Fibroblast of lung (primary cell): ENCODE data around the gene XYLB. TPM values are rescaled to one million over a fixed set of nuclear protein-coding genes. Genes with fewer than 3 reads are reported as not detected.
A peak's percentile ranks its signal among the peaks of the same experiment; 100 is the strongest.

Experiments used
- DNase-seq, 2 donors: peaks; one replicate each; pipeline versions ENCODE4 v3.0.0 to v3.0.0-alpha.2; 2010; ENCODE audit warnings: low read depth in 2 of 2
- H2AFZ ChIP-seq: 2 replicates; pipeline ENCODE4 v1.5.1; 2012; ENCODE audit warnings: low read length, control low read depth, inconsistent platforms
- H3K27ac ChIP-seq: 2 replicates; pipeline ENCODE4 v1.5.1; 2011; ENCODE audit warnings: low read length, control low read depth; ENCODE audit not compliant: insufficient read depth
- H3K27me3 ChIP-seq: 2 replicates; pipeline ENCODE4 v1.5.1; 2011; ENCODE audit warnings: mild to moderate bottlenecking, low read length; ENCODE audit not compliant: control insufficient read depth, insufficient read depth
- H3K36me3 ChIP-seq: 2 replicates; pipeline ENCODE4 v1.5.1; 2011; ENCODE audit warnings: low read length; ENCODE audit not compliant: control insufficient read depth, insufficient read depth
- H3K4me1 ChIP-seq: 2 replicates; pipeline ENCODE4 v1.5.1; 2011; ENCODE audit warnings: low read length; ENCODE audit not compliant: control insufficient read depth, insufficient read depth; ENCODE audit errors: extremely low read depth
- H3K4me2 ChIP-seq: 2 replicates; pipeline ENCODE4 v1.5.1; 2011; ENCODE audit warnings: low read length, control low read depth; ENCODE audit not compliant: insufficient read depth; ENCODE audit errors: extremely low read depth
- H3K4me3 ChIP-seq, 4 experiments: fragments of 200-600 bp in 1 of 4; sonication (generic) in 1 of 4; replicated peaks in 1 of 4; 2 replicates each; pipeline ENCODE4 v1.5.1; 2011 to 2016; ENCODE audit warnings: low read length in 4 of 4, low read depth in 3 of 4, mild to moderate bottlenecking in 3 of 4, control low read depth in 2 of 4, inconsistent platforms in 1 of 4, mixed read lengths in 1 of 4; ENCODE audit not compliant: insufficient read depth in 1 of 4; ENCODE audit errors: control extremely low read depth in 1 of 4
- H3K79me2 ChIP-seq: 2 replicates; pipeline ENCODE4 v1.5.1; 2012; ENCODE audit warnings: mild to moderate bottlenecking, low read length, inconsistent platforms; ENCODE audit not compliant: control insufficient read depth, insufficient read depth
- H3K9ac ChIP-seq: 2 replicates; pipeline ENCODE4 v1.5.1; 2011; ENCODE audit warnings: mild to moderate bottlenecking, low read length, control low read depth; ENCODE audit not compliant: insufficient read depth
- H3K9me3 ChIP-seq: 2 replicates; pipeline ENCODE4 v1.5.1; 2012; ENCODE audit warnings: low read depth, low read length; ENCODE audit not compliant: control insufficient read depth, insufficient read depth
- H4K20me1 ChIP-seq: 2 replicates; pipeline ENCODE4 v1.5.1; 2011; ENCODE audit warnings: low read length; ENCODE audit not compliant: control insufficient read depth, insufficient read depth; ENCODE audit errors: extremely low read depth
- EZH2 ChIP-seq: IDR thresholded peaks from 2 replicates; pipeline ENCODE4 v1.5.1; 2012; ENCODE audit warnings: low read length, control low read depth, mild to moderate bottlenecking; ENCODE audit errors: missing control alignments
- polyA plus RNA-seq, 2 donors: library from polyadenylated mRNA; depleted of rRNA in 1 of 2; stranded (reverse) in 1 of 2; unstranded in 1 of 2; fragments of >200 nt; gene quantifications; 2 replicates each; pipeline ENCODE4 v1.2.1, GENCODE V29; 2011 to 2012; ENCODE audit warnings: missing spikeins in 1 of 2
- total RNA-seq: library from RNA; depleted of rRNA; stranded (reverse); fragments of >200 nt; gene quantifications from 2 replicates; pipeline ENCODE4 v1.2.1, GENCODE V29; 2014
- TF ChIP-seq, protein P1 (sequence below), 2 donors: IDR thresholded peaks in 1 of 2; conservative IDR thresholded peaks in 1 of 2; 1 replicate in 1 of 2; 2 replicates in 1 of 2; pipeline ENCODE4 v1.5.1; 2011 to 2012; ENCODE audit warnings: low read length in 2 of 2, control low read depth in 1 of 2, inconsistent platforms in 1 of 2, low read depth in 1 of 2, mild to moderate bottlenecking in 1 of 2

The XYLB gene
- total and polyA plus RNA-seq, 2 donors (not counting 1 experiment from before 2014, with no cell fraction given), result 2.2 to 5.1 TPM

DNA sequence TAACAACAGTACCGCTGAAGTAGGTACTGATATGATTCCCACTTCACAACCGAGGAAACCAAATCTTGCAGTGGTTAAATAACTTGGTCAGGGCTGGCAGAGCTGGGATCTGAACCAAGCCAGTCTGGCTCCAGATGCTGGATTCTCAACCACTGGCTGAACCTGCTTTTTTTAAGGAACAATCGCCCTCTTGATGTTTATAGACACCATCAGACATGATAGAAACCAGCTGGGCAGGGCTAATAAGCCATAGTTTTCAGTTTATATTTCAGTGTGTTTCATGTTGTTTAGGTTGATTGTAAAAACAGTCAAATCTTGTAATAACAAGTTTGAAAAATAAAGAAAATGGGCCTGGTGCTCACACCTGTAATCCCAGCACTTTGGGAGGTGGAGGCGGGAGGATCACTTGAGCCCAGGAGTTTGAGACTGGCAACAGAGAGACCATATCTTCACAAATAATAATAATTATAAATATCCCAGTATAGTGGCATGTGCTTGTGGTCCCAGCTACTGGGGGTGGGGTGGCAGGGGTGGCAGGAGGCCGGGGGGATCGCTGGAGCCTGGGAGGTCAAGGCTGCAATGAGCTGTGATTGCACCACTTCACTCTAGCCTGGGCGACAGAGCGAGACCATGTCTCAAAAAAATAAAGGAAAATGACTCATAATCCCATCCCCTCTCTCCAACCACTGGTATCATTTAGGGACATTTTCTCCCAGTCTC, 36.7 kb downstream of the XYLB start:
- peak in 1 of 2 donors; percentile 47 for DNase-seq

GRCh38 chr3:38386992-38387750, 40.6 kb downstream of the XYLB start:
- Histone ChIP-seq H3K4me3 (no peak overlapping the region), H3K27me3 (no peaks in the 10 kb centered on the region), H3K9me3 (no peaks in the 10 kb centered on the region), H2AFZ (no peak overlapping the region), H3K9ac (no peak overlapping the region), H3K27ac (no peak overlapping the region), H3K4me2 (no peak overlapping the region), H3K79me2 (no peaks in the 10 kb centered on the region), H4K20me1 (no peaks in the 10 kb centered on the region), H3K36me3 (no peaks in the 10 kb centered on the region), H3K4me1 (no peaks in the 10 kb centered on the region)
- TF ChIP-seq, protein P1, sequence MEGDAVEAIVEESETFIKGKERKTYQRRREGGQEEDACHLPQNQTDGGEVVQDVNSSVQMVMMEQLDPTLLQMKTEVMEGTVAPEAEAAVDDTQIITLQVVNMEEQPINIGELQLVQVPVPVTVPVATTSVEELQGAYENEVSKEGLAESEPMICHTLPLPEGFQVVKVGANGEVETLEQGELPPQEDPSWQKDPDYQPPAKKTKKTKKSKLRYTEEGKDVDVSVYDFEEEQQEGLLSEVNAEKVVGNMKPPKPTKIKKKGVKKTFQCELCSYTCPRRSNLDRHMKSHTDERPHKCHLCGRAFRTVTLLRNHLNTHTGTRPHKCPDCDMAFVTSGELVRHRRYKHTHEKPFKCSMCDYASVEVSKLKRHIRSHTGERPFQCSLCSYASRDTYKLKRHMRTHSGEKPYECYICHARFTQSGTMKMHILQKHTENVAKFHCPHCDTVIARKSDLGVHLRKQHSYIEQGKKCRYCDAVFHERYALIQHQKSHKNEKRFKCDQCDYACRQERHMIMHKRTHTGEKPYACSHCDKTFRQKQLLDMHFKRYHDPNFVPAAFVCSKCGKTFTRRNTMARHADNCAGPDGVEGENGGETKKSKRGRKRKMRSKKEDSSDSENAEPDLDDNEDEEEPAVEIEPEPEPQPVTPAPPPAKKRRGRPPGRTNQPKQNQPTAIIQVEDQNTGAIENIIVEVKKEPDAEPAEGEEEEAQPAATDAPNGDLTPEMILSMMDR (conservative IDR thresholded peaks at IDR 0.05 in 1 of 2, IDR thresholded peaks at IDR 0.05 in 1 of 2; ENCODE audit: low read depth in 1 of 2, low read length in 2 of 2), result no peak
- no peak for TF ChIP-seq EZH2
- no peak for DNase-seq

More for the DNA sequence above, 36.7 kb downstream of the XYLB start:
- Histone ChIP-seq H3K27me3 (no peaks in the 10 kb centered on the region), H3K9me3 (no peaks in the 10 kb centered on the region), H3K79me2 (no peaks in the 10 kb centered on the region), H3K4me2 (no peak overlapping the region), H3K36me3 (peaks cover 2% of the 10 kb centered on the region), H3K9ac (no peak overlapping the region), H3K27ac (no peak overlapping the region), H3K4me3 (no peak overlapping the region), H3K4me1 (no peaks in the 10 kb centered on the region), H4K20me1 (no peaks in the 10 kb centered on the region), H2AFZ (no peak overlapping the region)
- TF ChIP-seq, protein P1 (conservative IDR thresholded peaks at IDR 0.05 in 1 of 2, IDR thresholded peaks at IDR 0.05 in 1 of 2; ENCODE audit: low read depth in 1 of 2, low read length in 2 of 2), result no peak
- TF ChIP-seq EZH2, result no peak

- H3K9me3 ChIP-seq, result no peaks in the 10 kb centered on the region
Observed at GRCh38 chr3:38387862-38388261, 41.3 kb downstream of the XYLB start.

More at GRCh38 chr3:38387862-38388261, 41.3 kb downstream of the XYLB start:
- no peaks in the 10 kb centered on the region for H4K20me1 ChIP-seq
- no peak overlapping the region for H2AFZ ChIP-seq
- H3K4me1 ChIP-seq, result no peaks in the 10 kb centered on the region
- no peak overlapping the region for H3K9ac ChIP-seq
- no peaks in the 10 kb centered on the region for H3K36me3 ChIP-seq
- no peak overlapping the region for H3K4me3 ChIP-seq
- H3K27ac ChIP-seq, result no peak overlapping the region
- H3K4me2 ChIP-seq, result no peak overlapping the region
- no peak for DNase-seq
- no peak for TF ChIP-seq EZH2
- TF ChIP-seq, protein P1 (conservative IDR thresholded peaks at IDR 0.05 in 1 of 2, IDR thresholded peaks at IDR 0.05 in 1 of 2; ENCODE audit: low read depth in 1 of 2, low read length in 2 of 2), result no peak
- no peaks in the 10 kb centered on the region for H3K79me2 ChIP-seq
- H3K27me3 ChIP-seq, result no peaks in the 10 kb centered on the region
